CD4-positive, alpha-beta T cell (primary cell): ENCODE results near the gene HNRNPL. TPM values are rescaled to one million over a fixed set of nuclear protein-coding genes. Genes with fewer than 3 reads are reported as not detected.
"Not testable (repeated sequence)": the region's sequence is repeated elsewhere in the genome, so short reads cannot be mapped to it uniquely, and the experiment has no call there.

Experiments used
- ATAC-seq: fragments of 200-7000 bp; cut with Tn5 transposase; one replicate; pipeline ENCODE4 v1.10.0; 2022; ENCODE audit warnings: mild to moderate bottlenecking; ENCODE audit not compliant: poor library complexity
- CTCF ChIA-PET: fragments of 350-600 bp; sonication (Branson Sonifier 250); formaldehyde crosslinking; loops from one replicate; lab custom pipeline; 2021; ENCODE audit warnings: antibody characterized with exemption, inconsistent platforms; lab: Charles Lee
- POLR2A ChIA-PET: fragments of 350-600 bp; sonication (Branson Sonifier 250); formaldehyde crosslinking; loops from one replicate; lab custom pipeline; 2021; ENCODE audit warnings: antibody characterized with exemption, inconsistent platforms; lab: Charles Lee
- DNase-seq, 14 experiments: peaks; one replicate each; pipeline ENCODE4 v3.0.0-alpha.2; 2013 to 2020; ENCODE audit warnings: mixed read lengths in 2 of 14
- H3K27ac ChIP-seq, 2 donors: one replicate each; pipeline versions ENCODE4 v1.5.1 to v1.7.0; 2013; ENCODE audit warnings: low read length in 2 of 2, low read depth in 1 of 2, mild to moderate bottlenecking in 1 of 2
- H3K27me3 ChIP-seq, 2 experiments: 1 replicate in 1 of 2; 2 replicates in 1 of 2; pipeline versions ENCODE4 v1.6.1 to v1.7.0; 2013; ENCODE audit warnings: low read length in 2 of 2, control low read depth in 1 of 2, mild to moderate bottlenecking in 1 of 2, moderate library complexity in 1 of 2; ENCODE audit not compliant: insufficient read depth in 2 of 2, control insufficient read depth in 1 of 2
- H3K36me3 ChIP-seq: one replicate; pipeline ENCODE4 v1.6.1; 2013; ENCODE audit warnings: low read length, control low read depth; ENCODE audit not compliant: insufficient read depth
- H3K4me1 ChIP-seq: one replicate; pipeline ENCODE4 v1.6.1; 2013; ENCODE audit warnings: low read length, control low read depth; ENCODE audit not compliant: insufficient read depth
- H3K4me3 ChIP-seq: one replicate; pipeline ENCODE4 v1.5.1; 2013; ENCODE audit warnings: mild to moderate bottlenecking, low read length, moderate library complexity
- H3K9me3 ChIP-seq, 2 experiments: 1 replicate in 1 of 2; 2 replicates in 1 of 2; pipeline versions ENCODE4 v1.6.1 to v1.7.0; 2013; ENCODE audit warnings: low read length in 2 of 2, mild to moderate bottlenecking in 2 of 2, control low read depth in 1 of 2, moderate library complexity in 1 of 2; ENCODE audit not compliant: control insufficient read depth in 1 of 2, insufficient read depth in 1 of 2
- H3K27ac Mint-ChIP-seq: one replicate; pipeline ENCODE4 v1.8.0; 2020; ENCODE audit warnings: mixed read lengths
- H3K27me3 Mint-ChIP-seq: one replicate; pipeline ENCODE4 v1.8.0; 2021; ENCODE audit warnings: mixed read lengths
- H3K36me3 Mint-ChIP-seq: one replicate; pipeline ENCODE4 v1.8.0; 2021; ENCODE audit warnings: low read depth, mixed read lengths
- H3K4me1 Mint-ChIP-seq: one replicate; pipeline ENCODE4 v1.8.0; 2021; ENCODE audit warnings: low read depth, mixed read lengths
- H3K4me3 Mint-ChIP-seq: one replicate; pipeline ENCODE4 v1.8.0; 2020; ENCODE audit warnings: mild to moderate bottlenecking, mixed read lengths
- H3K9me3 Mint-ChIP-seq: one replicate; pipeline ENCODE4 v1.8.0; 2020; ENCODE audit warnings: mixed read lengths
- CTCF ChIP-seq: fragments of 200-600 bp; IDR thresholded peaks from one replicate; pipeline ENCODE4 v1.8.0; 2022; ENCODE audit warnings: antibody characterized with exemption, mild to moderate bottlenecking
- intact Hi-C, 2 experiments: fragments of 100-400 bp; cut with DNase I in 1 of 2; cut with micrococcal nuclease in 1 of 2; formaldehyde crosslinking; loops; one replicate each; pipeline versions ENCODE4 v1.15.1 to v1.9.0; 2023 to 2025; cut with DNase I, micrococcal nuclease
- total RNA-seq, 174 experiments: library from RNA in 2 of 174; stranded (reverse) in 2 of 174; gene quantifications; one replicate each; pipeline ENCODE4 v1.2.3 and lab custom pipeline; 2021 to 2026

HNRNPL gene
- total RNA-seq, 2 experiments from 2014 or later: 535 to 565 TPM

- intact Hi-C loops: loop anchor here in 1 of 2 experiments (2.0 kb wide), 1 partner anchor 26 kb away; no protein-coding TSS in a partner anchor
- no peak for ATAC-seq
- H3K4me3 Mint-ChIP-seq: peak overlapping the region; percentile 54
These were observed 22.8 kb downstream of the HNRNPL start for GRCh38 chr19:38826856-38827551.

DNA sequence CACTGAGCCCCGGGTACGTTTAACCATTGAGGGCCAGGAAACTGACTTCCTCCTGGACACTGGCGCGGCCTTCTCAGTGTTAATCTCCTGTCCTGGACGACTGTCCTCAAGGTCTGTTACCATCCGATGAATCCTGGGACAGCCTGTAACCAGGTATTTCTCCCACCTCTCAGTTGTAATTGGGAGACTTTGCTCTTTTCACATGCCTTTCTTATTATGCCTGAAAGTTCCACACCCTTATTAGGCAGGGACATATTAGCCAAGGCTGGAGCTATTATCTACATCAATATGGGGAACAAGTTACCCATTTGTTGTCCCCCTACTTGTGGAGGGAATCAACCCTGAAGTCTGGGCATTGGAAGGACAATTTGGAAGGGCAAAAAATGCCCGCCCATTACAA lies 23.9 kb downstream of the HNRNPL start:
- H3K27me3 Mint-ChIP-seq, H3K4me3 Mint-ChIP-seq, H3K9me3 Mint-ChIP-seq, POLR2A ChIA-PET, H3K27me3 ChIP-seq, H3K4me3 ChIP-seq, H3K9me3 ChIP-seq, ATAC-seq, H3K27ac ChIP-seq, CTCF ChIA-PET, DNase-seq, H3K27ac Mint-ChIP-seq: not testable (repeated sequence)
- Mint-ChIP-seq H3K4me1 (peaks cover 52% of the 10 kb centered on the region), H3K36me3 (peaks cover 76% of the 10 kb centered on the region)
- intact Hi-C loops: loop anchor here in 1 of 2 experiments (2.0 kb wide), 1 partner anchor 25 kb away; no protein-coding TSS in a partner anchor
- Histone ChIP-seq H3K36me3 (peaks cover 46% of the 10 kb centered on the region), H3K4me1 (peaks cover 21% of the 10 kb centered on the region)

More at GRCh38 chr19:38826856-38827551, 22.8 kb downstream of the HNRNPL start:
- H3K9me3 Mint-ChIP-seq: no peaks in the 10 kb centered on the region
- H3K36me3 ChIP-seq: peaks cover 46% of the 10 kb centered on the region
- H3K4me3 ChIP-seq: no peak overlapping the region
- no peaks in the 10 kb centered on the region for H3K9me3 ChIP-seq
- no peak for DNase-seq
- ChIA-PET CTCF (no interaction called here), POLR2A (no interaction called here)
- no peak for TF ChIP-seq CTCF
- no peak overlapping the region for H3K27ac ChIP-seq
- H3K4me1 ChIP-seq: peaks cover 27% of the 10 kb centered on the region
- peaks cover 83% of the 10 kb centered on the region for H3K36me3 Mint-ChIP-seq
- H3K4me1 Mint-ChIP-seq: peaks cover 62% of the 10 kb centered on the region
- no peaks in the 10 kb centered on the region for H3K27me3 Mint-ChIP-seq
- H3K27me3 ChIP-seq: no peaks in the 10 kb centered on the region
- H3K27ac Mint-ChIP-seq: no peak overlapping the region

DNA sequence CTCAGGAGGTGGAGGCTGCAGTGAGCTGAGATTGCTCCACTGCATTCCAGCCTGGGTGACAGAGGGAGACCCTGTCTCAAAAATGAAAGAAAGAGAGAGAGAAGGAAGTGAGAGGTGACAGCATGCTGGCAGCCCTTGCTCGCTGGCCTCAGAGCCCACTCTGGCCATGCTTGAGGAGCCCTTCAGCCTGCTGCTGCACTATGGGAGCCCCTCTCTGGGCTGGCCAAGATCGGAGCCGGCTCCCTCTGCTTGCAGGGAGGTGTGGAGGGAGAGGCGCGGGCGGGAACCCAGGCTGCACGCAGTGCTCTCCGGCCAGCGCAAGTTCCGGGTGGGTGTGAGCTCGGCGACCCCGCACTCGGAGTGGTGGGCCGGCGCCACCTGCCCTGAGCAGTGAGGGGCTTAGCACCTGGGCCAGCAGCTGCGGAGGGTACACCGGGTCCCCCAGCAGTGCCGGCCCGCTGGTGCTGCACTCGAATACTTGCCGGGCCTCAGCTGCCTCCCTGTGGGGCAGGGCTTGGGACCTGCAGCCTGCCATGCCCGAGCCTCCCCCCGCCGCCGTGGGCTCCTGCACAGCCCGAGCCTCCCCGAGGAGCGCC lies 28.5 kb downstream of the HNRNPL start:
- CTCF ChIA-PET, H3K27me3 Mint-ChIP-seq, H3K27me3 ChIP-seq, H3K27ac Mint-ChIP-seq, H3K27ac ChIP-seq, ATAC-seq, H3K4me3 Mint-ChIP-seq, POLR2A ChIA-PET, DNase-seq, H3K9me3 Mint-ChIP-seq, H3K4me3 ChIP-seq, intact Hi-C loops, H3K4me1 ChIP-seq, H3K9me3 ChIP-seq: not testable (repeated sequence)
- peaks cover 45% of the 10 kb centered on the region for H3K36me3 ChIP-seq
- Mint-ChIP-seq H3K36me3 (peaks cover 68% of the 10 kb centered on the region), H3K4me1 (peaks cover 36% of the 10 kb centered on the region)

DNA sequence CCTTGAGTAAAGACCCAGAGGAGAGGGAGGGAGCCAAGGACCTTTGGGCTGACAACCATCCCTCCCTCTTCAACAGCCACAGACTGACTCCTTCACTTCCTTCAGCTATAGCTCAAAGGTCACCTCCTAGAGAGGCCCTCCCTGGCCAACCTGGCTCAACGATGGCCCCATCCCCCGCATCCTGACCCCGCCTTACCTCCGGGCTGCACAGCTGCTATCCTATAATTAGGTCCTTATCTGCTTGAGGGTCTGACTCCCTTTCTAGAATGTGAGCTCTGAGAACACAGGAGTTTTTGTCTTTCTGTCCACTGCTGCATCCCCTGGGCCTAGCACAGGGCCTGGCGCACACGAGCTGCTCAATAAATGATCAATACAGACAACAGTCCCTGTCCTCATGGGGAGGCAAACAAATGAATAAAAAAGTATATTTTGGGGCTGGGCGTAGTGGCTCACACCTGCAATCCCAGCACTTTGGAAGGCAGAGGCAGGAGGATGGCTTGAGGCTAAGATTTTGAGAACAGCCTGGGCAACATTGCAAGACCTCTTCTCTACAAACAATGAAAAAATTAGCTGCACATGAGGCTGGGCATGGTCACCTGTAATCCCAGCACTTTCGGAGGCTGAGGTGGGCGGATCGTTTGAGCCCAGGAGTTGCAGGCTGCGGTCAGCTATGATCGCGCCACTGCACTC lies 30.4 kb downstream of the HNRNPL start:
- TF ChIP-seq CTCF: no peak

More for the DNA sequence above, 30.4 kb downstream of the HNRNPL start:
- intact Hi-C loops: no loop called here
- Histone ChIP-seq H3K27ac (no peak overlapping the region), H3K4me3 (no peak overlapping the region), H3K36me3 (peaks cover 52% of the 10 kb centered on the region), H3K9me3 (no peaks in the 10 kb centered on the region), H3K4me1 (no peaks in the 10 kb centered on the region), H3K27me3 (no peaks in the 10 kb centered on the region)
- H3K9me3 Mint-ChIP-seq: no peaks in the 10 kb centered on the region
- no peak overlapping the region for H3K4me3 Mint-ChIP-seq
- H3K4me1 Mint-ChIP-seq: peaks cover 20% of the 10 kb centered on the region
- H3K36me3 Mint-ChIP-seq: peaks cover 63% of the 10 kb centered on the region
- no peak overlapping the region for H3K27ac Mint-ChIP-seq
- ChIA-PET CTCF (no interaction called here), POLR2A (no interaction called here)
- DNase-seq (no peak), ATAC-seq (no peak)
- no peaks in the 10 kb centered on the region for H3K27me3 Mint-ChIP-seq
